Measurements from ENCODE around the gene SRP54.
"Not testable (repeated sequence)": the region's sequence is repeated elsewhere in the genome, so short reads cannot be mapped to it uniquely, and the experiment has no call there.

Gene SRP54

GRCh38 chr14:35050652-35051051 lies 67.9 kb downstream of the SRP54 start:
- no peak for DNase-seq

DNA sequence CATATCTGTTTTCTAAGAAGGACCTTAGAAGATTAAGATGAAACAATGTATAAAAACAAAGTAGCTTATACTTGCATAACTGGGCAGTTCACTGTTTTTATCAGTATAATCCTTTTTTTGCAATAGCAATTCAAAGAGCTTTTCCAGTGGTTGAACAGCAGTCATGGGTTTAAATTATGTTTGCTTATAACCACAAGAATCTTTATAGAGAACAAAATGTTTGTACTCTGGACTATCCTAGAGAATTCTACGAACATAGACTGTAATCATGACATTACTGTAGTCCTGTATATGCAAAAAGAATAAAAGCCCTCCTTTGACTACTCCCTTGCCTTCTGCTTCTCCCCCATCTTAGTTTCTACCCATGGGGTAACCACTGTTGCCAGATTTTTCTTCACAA lies 69.0 kb downstream of the SRP54 start:
- no peak for DNase-seq

GRCh38 chr14:35052637-35053036 lies 69.8 kb downstream of the SRP54 start:
- DNase-seq, result no peak

DNA sequence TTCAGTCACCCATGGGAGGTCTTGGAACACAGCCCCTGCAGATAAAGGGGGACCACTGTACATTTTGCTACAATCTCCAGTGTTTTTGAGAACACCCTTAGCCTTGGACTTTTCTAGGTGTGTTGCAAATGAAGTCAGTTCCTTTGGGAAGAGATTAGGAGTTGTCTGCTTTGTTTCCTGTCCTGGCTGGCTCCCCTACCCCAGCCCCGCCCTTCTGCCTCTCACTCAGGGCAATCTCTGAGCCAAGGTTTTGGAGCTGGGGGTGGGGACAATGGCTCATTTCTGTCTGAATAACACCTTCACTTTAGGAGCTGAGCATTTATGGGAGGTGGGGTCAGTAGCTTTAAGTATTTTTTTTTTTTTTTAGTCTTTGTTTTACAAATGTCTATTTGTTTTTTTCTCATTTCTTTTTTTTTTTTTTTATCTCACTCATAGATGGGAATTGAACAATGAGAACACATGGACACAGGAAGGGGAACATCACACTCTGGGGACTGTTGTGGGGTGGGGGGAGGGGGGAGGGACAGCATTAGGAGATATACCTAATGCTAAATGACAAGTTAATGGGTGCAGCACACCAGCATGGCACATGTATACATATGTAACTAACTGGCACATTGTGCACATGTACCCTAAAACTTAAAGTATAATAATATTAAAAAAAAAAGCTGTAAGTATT lies 78.5 kb downstream of the SRP54 start:
- not testable (repeated sequence) for DNase-seq

- not testable (repeated sequence) for DNase-seq
Observed at GRCh38 chr14:35065731-35066130, 82.9 kb downstream of the SRP54 start.

- DNase-seq, result no peak
Observed at GRCh38 chr14:35068238-35069012, 85.6 kb downstream of the SRP54 start.

- DNase-seq, result no peak
Observed at GRCh38 chr14:35072226-35072625, 89.4 kb downstream of the SRP54 start.

DNA sequence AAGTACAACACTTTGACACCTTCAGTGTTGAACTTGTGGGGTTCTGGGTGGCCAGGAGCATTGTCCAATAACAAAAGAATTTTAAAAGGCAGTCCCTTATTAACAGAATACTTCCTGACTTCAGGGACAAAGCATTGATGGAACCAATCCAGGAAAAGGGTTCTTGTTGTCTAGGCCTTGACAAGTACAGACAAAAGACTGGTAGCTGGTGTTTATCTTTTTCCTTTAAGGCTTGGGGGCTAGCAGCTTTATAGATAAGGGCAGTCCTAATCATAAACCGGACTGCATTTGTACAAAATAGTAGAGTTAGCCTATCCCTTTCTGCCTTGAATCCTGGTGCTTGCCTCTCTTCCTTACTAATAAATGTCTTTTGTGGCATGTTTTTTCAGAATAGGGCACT lies 90.7 kb downstream of the SRP54 start:
- no peak for DNase-seq

DNA sequence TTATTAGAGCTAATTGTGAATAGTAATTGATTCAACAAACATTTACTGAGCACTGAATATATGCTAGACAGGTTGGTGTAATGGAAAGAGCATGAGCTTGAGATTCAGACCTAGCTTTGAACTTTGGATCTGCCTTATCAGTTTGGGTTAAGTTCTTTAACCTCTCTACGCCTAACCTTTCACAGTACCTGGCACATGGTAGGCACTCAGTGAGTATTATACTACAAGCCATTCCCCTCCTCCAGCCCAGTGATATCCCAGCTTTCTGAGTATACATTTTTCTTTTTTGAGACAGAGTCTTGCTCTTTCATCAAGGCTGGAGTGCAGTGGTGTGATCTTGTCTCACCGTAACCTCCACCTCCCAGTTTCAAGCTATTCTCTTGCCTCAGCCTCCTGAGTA lies 95.3 kb downstream of the SRP54 start:
- no peak for DNase-seq

All from NCI-H1694 (cell line).